Measurements from ENCODE around the gene TCF3.
"Not testable (repeated sequence)": the region's sequence is repeated elsewhere in the genome, so short reads cannot be mapped to it uniquely, and the experiment has no call there.

TCF3 gene

DNA sequence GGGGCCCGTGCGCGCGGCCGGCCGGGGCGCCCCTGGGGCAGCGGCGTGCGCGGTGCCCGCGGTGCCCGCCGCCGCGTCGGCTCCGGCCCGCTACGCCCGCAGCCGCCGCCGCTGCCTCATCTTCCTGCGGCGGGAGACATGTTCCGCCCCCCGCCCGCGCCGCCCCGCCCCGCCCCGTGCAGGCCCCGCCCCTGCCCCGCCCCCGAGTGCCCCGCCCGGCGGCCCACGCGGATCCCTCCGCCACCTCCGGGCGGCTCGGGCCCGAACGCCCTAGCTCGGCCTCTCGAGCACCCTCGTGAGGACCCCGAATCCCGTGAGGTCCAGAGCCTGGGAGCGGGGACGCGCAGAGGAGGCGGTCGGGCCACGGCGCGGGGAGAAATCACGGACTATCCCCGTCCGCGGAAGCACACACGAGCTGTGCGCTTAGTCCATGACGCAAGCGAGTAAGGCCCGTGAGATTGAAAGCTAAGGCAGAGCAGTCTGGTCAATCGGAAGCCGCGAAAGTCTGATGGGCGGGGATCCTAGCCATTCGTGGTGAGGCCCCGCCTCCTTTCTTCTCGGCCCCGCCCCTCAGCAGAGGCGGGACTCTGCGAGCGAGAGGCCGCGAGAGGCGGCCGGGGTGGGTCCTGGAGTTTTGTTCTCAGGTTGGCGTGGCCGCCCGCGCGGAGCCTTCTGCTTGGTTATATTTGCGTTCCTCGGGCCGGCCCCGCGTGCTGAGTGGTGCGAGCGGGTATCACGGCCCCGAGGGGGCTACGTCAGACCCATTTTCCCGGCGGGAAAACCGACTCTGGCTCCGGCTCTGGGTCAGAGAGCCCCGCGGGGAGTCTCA is at the start of gene TCF3:
TSS of gene TCF3 (minus strand) at position 145 of the 829 bp plus-strand sequence. CDS start 2,367 bp downstream, outside the sequence.
- peak within 1 kb of the TSS; percentile 71 for H3K4me3 ChIP-seq (replicated peaks; ENCODE audit: low read depth, low read length)
- peak; percentile 99 for DNase-seq (ENCODE audit: low read depth)
- TF ChIP-seq, protein P1, sequence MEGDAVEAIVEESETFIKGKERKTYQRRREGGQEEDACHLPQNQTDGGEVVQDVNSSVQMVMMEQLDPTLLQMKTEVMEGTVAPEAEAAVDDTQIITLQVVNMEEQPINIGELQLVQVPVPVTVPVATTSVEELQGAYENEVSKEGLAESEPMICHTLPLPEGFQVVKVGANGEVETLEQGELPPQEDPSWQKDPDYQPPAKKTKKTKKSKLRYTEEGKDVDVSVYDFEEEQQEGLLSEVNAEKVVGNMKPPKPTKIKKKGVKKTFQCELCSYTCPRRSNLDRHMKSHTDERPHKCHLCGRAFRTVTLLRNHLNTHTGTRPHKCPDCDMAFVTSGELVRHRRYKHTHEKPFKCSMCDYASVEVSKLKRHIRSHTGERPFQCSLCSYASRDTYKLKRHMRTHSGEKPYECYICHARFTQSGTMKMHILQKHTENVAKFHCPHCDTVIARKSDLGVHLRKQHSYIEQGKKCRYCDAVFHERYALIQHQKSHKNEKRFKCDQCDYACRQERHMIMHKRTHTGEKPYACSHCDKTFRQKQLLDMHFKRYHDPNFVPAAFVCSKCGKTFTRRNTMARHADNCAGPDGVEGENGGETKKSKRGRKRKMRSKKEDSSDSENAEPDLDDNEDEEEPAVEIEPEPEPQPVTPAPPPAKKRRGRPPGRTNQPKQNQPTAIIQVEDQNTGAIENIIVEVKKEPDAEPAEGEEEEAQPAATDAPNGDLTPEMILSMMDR (IDR thresholded peaks at IDR 0.05; ENCODE audit: low read length, missing control alignments), result no peak

DNA sequence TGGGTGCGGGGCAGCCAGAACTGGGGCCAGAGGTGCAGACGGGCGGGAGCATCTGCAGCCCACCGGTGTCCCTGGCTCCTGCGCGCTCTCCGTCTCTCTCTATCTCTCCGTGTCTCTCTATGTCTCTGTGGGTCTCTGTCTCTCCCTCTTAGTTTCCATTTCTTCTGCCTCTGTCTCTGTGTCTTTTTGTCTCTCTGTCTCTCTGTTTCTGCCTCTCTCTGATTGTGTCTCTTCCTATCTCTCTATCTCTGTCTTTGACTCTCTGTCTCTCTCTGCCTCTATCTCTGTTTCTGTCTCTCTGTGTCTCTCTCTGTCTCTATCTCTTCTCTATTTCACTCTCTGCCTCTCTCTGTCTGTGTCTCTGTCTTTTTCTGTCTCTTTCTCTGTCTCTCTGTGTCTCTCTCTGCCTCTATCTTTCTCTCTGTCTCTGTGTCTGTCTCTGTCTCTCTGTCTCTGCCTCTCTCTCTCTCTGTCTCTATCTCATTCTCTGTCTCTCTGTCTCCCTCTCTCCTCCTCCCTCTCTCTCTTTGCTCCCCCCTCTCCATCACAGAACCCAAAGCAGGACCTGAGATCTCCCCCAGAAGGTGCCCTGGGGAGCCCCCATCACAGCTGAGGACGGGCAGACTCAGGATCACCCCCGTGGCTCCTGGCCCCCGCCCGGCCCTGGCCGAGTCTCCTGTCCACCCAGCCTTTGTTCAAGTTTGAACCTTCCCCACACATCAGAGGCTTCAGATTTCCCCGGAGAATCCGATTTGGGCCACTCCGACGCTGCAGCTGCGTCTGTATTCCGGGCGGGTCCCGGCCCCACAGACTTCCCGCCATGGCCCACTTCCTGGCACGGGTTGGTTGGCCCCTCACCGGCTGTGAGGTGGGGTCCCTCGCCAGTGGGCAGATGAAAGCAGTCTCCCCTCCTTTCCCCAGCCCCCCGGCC is 48.6 kb upstream of the TCF3 start:
- TF ChIP-seq, protein P1 (IDR thresholded peaks at IDR 0.05; ENCODE audit: low read length, missing control alignments), result no peak
- H3K4me3 ChIP-seq (replicated peaks; ENCODE audit: low read depth, low read length), result no peak overlapping the region

DNA sequence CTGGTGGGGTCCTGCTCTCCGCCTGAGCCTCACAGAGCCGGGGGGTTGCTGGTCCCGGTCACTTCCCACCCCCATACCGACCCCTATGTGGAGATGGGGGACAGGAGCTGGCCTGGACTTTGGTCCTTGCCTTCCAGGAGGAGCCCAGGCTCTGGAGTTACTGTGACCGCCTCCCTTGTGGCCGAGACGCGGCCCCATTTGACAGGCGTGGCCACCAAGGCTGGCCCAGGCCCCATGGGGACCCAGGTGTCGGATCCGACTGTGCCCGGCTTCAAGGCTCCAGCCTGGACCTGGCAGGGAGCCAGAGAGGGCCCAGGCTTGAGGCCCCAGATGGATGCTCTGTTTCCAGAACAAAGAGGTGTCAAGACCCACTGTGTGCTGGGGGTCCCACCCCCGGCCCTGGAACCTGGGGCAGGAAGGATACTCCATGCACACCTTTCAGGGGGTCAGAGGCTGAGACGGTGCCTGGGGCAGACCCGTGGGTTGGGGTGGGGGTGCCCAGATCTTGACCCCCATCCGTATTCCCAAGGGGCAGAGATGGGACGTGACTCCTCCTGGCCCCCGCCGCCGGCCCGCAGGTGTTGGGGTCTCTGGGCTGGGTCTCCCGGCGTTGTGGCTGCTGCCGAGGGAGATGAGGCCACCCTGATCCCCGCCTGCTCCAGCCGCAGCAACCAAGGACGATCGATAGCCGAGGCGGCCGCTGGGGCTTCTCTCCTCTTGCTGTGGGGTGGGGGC is 47.8 kb upstream of the TCF3 start:
- no peak overlapping the region for H3K4me3 ChIP-seq (replicated peaks; ENCODE audit: low read depth, low read length)
- TF ChIP-seq, protein P1 (IDR thresholded peaks at IDR 0.05; ENCODE audit: low read length, missing control alignments), result no peak
- no peak for DNase-seq (ENCODE audit: low read depth)

More for the DNA sequence above, 48.6 kb upstream of the TCF3 start:
- no peak for DNase-seq (ENCODE audit: low read depth)

DNA sequence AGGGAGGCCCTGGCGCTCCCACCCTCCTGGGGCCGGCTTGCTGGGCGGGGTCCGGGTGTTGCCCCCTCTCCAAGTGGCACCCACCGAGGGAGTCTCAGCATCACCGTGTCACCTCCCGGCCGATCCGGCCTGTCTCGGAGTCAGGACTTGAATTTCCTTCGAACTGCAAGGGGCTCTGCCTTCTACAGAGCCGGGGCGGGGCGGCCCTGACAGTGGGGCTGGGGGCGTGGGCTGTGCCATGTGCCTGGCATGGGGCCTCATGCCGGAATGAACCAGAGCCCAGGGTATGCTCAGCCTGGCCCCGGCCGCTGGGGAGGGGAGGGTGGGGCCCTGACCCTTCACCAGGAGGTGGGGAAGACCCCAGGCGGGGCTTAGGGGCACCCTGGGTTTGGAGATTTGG is 47.0 kb upstream of the TCF3 start:
- DNase-seq (ENCODE audit: low read depth), result no peak
- TF ChIP-seq, protein P1 (IDR thresholded peaks at IDR 0.05; ENCODE audit: low read length, missing control alignments), result no peak
- no peak overlapping the region for H3K4me3 ChIP-seq (replicated peaks; ENCODE audit: low read depth, low read length)

DNA sequence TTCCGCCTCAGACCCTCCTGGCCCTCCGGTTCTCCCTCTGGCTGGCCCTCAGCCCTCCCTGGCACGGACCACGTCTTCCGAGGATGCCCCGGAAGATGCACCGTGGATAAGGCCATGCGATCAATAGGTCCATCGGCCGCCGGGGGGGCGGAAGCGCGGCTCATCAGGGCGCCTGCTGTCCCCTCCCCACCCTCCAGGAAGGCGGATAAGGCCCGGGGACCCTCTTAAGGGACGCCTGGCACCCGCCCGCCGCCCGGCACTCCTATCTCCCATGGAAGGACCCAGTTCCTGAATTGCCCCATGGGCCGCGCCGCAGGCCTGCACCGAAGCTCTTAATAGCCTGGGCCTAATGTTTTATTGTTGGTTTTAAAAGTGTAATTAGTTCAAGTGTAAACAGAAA is 46.2 kb upstream of the TCF3 start:
- no peak overlapping the region for H3K4me3 ChIP-seq (replicated peaks; ENCODE audit: low read depth, low read length)
- DNase-seq (ENCODE audit: low read depth), result no peak
- TF ChIP-seq, protein P1 (IDR thresholded peaks at IDR 0.05; ENCODE audit: low read length, missing control alignments), result no peak

DNA sequence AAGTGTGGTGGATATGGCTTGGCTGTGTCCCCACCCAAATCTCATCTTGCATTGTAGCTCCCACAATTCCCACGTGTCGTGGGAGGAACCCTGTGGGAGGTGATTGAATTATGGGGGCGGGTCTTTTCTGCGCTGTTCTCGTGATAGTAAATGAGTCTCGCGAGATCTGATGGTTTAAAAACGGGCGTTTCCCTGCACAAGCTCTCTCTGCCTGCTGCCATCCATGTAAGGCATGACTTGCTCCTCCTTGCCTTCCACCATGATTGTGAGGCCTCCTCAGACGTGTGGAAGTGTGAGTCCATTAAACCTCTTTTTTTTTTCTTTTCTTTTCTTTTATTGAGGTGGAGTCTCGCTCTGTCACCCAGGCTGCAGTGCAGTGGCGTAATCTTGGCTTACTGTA is 43.1 kb upstream of the TCF3 start:
- DNase-seq (ENCODE audit: low read depth); H3K4me3 ChIP-seq (replicated peaks; ENCODE audit: low read depth, low read length): not testable (repeated sequence)

Measured in fibroblast of pulmonary artery (primary cell).